HT1080 (cell line): ENCODE data around the gene GIPC2. TPM values are rescaled to one million over a fixed set of nuclear protein-coding genes. Genes with fewer than 3 reads are reported as not detected.
"Not testable (repeated sequence)": the region's sequence is repeated elsewhere in the genome, so short reads cannot be mapped to it uniquely, and the experiment has no call there.

ENCODE experiments used
- DNase-seq: peaks from one replicate; pipeline ENCODE4 v3.0.0-alpha.2; 2015; ENCODE audit warnings: low read depth
- total RNA-seq: library from RNA; depleted of rRNA; stranded (reverse); fragments of >200 nt; shearing (Covaris generic); gene quantifications from 2 replicates; pipeline ENCODE4 v1.2.3, GENCODE V29; 2014

GIPC2 gene
- total RNA-seq, 1 experiment from 2014 or later = not detected

GRCh38 chr1:78094639-78095038 lies 48.9 kb downstream of the GIPC2 start:
- DNase-seq = no peak

GRCh38 chr1:78095593-78095992 lies 49.8 kb downstream of the GIPC2 start:
- DNase-seq = peak; percentile 77

DNA sequence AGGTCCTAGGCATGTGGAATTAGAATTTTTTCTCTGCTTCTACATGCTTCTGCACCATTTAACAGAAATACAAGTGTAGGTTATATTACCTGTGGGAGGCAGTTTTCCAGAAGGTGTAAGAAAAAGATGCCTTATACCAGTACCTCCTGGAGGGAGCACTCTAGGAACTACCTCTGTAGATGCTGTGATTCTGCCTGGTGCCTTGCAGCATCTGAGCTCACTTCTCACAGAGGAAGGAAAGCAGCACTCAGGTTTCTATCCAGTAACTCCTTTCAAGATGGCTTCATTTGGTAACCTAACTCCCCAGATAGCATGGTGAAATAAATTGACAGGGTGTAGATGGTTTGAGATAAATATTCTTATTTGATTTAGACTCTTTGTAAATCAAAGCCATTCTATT lies 50.3 kb downstream of the GIPC2 start:
- no peak for DNase-seq

GRCh38 chr1:78096976-78097375 lies 51.2 kb downstream of the GIPC2 start:
- DNase-seq = no peak

- DNase-seq = no peak
Observed at GRCh38 chr1:78101051-78101450, 55.3 kb downstream of the GIPC2 start.

DNA sequence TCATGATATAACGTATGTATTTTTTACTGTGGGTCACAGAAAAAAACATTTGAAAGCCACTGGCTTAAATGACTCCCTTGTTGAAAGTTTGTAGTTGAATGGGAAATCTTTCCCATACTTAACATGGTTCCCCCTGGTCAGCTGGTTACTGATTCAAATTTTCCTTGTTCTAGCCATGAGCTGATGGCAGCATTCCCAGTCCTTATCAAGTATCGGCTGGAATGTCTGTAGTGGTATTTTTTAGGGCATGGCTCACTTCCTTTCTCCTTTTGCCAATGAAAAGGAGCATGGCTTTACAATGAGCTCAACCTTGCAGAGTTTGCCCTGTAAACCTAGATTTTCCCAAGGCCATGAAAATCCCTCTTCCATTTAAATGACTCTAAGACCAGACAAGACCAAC lies 55.7 kb downstream of the GIPC2 start:
- DNase-seq = peak; percentile 95

DNA sequence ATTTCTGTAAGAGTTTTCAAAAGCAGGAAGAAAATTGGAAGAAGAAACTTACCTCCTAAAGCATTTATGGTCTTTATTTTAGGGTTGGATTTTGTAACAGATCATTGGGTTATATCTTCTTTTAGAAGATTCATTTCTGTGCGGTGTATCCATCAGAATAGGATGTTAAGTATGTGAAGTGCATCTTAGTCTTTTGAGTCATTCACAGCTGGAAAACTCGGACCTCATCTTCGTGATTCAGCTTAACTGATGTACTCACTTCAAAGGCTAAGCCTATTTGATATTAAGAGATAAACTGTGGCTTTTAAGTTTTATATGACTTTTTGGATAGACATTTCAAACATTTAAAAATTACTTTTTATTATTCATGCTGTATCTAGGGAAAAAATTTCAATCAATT lies 56.3 kb downstream of the GIPC2 start:
- peak; percentile 62 for DNase-seq

GRCh38 chr1:78102916-78103315 lies 57.1 kb downstream of the GIPC2 start:
- DNase-seq = no peak

GRCh38 chr1:78104322-78104721 lies 58.6 kb downstream of the GIPC2 start:
- peak; percentile 64 for DNase-seq

DNA sequence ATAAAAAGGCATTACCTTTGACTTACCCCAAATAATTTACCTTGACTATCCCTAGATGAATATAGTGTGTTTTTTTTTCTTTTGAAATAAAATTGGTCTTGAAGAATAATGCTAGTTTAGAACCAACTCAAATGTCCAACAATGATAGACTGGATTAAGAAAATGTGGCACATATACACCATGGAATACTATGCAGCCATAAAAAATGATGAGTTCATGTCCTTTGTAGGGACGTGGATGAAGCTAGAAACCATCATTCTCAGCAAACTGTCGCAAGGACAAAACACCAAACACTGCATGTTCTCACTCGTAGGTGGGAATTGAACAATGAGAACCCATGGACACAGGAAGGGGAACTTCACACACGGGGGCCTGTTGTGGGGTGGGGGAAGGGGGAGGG lies 63.9 kb downstream of the GIPC2 start:
- DNase-seq = not testable (repeated sequence)

DNA sequence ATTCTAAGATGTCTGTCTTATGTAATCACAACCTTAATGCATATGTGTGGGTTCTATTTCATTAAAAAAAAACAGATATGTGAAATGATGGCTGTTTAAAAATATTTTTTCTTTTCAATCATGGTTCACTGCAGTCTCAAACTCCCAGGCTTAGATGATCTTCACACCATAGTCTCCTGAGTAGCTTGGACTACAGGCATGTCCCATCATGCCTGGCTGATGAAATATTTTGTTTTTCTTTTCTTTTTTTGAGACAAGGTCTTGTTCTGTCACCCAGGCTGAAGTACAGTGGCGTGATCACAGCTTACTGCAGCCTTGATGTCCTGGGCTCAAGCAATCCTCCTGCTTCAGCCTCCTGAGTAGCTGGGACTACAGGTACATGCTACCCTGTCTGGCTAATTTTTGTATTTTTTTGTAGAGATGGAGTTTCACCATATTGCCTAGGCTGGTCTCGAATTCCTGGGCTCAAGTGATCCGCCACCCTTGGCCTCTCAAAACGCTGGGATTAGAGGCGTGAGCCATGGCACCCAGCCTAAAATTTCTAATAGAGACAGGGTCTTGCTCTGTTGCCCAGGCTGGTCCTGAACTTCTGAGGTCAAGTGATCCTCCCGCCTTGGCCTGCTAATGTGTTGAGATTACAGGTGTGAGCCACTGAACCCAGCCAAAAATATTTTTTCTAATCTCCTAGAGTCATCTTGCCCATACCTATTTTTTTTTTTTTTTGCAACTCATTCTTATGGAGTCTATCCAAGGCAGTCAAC lies 67.6 kb downstream of the GIPC2 start:
- DNase-seq = no peak

- DNase-seq = peak; percentile 75
Observed at GRCh38 chr1:78114034-78114956, 68.5 kb downstream of the GIPC2 start.

- not testable (repeated sequence) for DNase-seq
Observed at GRCh38 chr1:78120485-78120884, 74.7 kb downstream of the GIPC2 start.

DNA sequence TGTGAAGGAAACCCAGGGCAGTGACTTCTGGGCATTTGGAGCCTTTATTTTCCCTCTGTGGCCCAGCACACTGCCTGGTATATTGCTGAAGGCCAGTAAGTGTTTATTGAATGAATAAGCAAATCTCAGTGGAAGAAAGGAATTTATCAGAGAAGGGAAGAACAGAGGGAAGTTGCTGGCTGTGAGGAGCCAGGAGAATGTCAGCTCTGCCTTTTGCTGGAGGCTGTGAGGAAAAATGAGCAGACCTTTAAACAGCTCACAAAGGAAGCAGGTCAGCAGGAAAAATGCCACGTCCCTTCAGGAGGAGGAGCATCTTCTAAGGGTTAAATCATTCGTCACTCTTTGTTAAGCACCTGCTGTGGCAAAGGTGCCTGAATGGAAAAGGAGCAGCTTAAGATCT lies 75.9 kb downstream of the GIPC2 start:
- no peak for DNase-seq

DNA sequence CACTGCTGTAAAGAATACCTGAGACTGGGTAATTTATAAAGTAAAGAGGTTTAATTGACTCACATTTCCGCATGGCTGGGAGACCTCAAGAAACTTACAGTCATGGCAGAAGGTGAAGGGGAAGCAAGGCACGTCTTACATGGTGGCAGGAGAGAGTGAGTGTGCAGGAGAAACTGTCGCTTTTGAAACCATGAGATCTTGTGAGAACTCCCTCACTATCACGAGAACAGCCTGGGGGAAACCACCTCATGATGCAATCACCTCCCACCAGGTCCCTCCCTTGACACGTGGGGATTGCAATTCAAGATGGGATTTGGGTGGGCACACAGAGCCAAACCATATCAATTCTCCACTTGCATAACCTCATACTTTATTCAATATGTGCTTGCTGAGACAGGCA lies 76.6 kb downstream of the GIPC2 start:
- DNase-seq = no peak

GRCh38 chr1:78126506-78126905 lies 80.7 kb downstream of the GIPC2 start:
- no peak for DNase-seq

DNA sequence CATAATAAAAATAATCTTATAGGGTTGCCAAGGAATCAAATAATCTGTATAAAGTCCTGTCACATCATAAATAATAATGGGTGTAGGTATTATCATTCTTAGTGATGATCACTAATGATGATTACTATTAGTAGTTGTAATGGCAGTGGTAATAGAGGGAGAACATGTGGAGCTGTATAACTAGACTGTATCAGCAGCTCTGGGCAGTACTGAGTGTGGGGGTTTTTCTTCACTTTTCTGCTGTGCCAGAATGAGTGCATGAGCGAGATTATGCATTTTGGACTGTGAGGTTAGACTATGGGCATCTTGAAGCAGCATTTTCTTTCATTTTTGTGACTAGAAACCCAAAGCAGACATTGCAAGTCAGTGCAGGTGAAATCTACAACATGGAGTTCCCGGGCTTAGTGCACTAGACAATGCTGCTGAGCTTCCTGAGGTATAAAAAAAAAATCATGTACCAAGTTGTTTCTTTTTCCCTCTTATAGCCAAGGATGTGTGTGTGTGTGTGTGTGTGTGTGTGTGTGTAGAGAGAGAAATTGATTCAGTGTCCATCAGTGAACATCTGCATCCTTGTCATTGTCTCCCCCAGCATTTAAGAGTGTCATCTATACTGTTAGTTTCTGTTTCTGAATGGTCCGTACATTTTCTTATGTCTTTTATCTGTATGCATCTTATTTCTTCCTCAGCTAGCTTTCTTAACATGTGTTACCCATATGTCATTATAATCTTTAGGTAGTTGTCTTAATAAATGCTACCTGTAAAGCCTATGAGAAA lies 86.6 kb downstream of the GIPC2 start:
- no peak for DNase-seq

GRCh38 chr1:78132948-78133322 lies 87.2 kb downstream of the GIPC2 start:
- DNase-seq = no peak

- DNase-seq = no peak
Observed at GRCh38 chr1:78136680-78137079, 90.9 kb downstream of the GIPC2 start.

- DNase-seq = no peak
Observed at GRCh38 chr1:78141531-78142231, 95.9 kb downstream of the GIPC2 start.

DNA sequence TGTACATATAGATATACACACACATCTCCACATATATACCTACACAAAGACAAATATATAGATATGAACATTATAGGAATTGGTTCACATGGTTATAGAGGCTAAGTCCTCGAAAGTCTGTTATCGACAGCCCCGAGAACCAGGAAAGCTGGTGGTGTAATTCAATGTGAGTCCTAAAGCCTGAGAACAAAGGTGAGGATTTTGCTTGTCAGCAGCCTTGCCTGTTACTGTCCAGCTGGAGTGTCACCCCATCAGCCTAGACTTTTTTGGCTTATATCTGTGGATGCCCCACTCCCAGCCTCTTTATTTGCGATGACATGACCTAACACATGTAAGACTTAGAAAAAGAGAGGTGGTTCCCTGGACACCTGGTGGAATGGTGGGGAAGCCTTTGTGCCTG lies 97.0 kb downstream of the GIPC2 start:
- DNase-seq = no peak
